GM19035 (cell line): ENCODE data around the gene TMEM258.

Source experiments
- ATAC-seq: cut with Tn5 transposase; IDR thresholded peaks from one replicate; pipeline ENCODE4 v1.9.1; 2021; ENCODE audit not compliant: unreplicated experiment

The TMEM258 gene

DNA sequence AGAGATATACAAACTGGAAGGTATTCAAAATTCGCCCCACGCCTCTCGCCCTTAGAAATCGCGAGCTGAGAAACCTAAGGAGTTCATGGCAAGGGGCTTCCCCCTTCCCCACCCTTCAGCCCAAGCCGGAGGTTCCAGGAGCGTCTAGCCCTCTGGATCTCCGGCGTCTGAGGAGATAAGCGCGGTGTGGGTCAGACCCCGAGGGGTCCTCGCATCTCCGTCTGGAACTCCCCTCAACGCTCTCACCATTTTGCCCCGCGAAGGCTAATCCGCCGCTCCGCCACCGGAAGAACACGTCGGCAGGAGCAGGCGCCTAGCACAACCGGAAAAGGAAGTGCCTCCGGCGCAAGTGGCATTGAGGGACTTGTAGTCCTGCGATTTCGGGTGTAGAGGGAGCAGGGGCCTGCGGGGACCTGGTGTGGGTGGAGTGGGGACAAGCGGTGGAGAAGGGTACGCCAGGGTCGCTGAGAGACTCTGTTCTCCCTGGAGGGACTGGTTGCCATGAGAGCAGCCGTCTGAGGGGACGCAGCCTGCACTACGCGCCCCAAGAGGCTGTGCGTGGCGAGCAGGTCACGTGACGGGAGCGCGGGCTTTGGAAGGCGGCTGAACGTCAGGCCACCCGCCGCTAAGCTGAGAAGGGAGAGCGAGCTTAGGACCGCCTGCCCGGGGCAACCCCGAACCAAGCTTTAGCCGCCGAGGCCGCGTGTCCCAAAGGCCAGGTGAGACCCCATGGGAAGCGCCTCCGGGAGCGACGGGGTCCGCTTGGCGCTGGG, at the start of gene TMEM258, which contains the start of gene FEN1:
Gene TMEM258, minus strand, starts transcription at position 290 of the 773 bp plus-strand sequence. Its CDS starts 41 bp downstream, at position 249.
Gene FEN1, plus strand, starts transcription at position 602 of the 773 bp plus-strand sequence. CDS start 2,451 bp downstream, outside the sequence.
- ATAC-seq = peak; percentile 84

DNA sequence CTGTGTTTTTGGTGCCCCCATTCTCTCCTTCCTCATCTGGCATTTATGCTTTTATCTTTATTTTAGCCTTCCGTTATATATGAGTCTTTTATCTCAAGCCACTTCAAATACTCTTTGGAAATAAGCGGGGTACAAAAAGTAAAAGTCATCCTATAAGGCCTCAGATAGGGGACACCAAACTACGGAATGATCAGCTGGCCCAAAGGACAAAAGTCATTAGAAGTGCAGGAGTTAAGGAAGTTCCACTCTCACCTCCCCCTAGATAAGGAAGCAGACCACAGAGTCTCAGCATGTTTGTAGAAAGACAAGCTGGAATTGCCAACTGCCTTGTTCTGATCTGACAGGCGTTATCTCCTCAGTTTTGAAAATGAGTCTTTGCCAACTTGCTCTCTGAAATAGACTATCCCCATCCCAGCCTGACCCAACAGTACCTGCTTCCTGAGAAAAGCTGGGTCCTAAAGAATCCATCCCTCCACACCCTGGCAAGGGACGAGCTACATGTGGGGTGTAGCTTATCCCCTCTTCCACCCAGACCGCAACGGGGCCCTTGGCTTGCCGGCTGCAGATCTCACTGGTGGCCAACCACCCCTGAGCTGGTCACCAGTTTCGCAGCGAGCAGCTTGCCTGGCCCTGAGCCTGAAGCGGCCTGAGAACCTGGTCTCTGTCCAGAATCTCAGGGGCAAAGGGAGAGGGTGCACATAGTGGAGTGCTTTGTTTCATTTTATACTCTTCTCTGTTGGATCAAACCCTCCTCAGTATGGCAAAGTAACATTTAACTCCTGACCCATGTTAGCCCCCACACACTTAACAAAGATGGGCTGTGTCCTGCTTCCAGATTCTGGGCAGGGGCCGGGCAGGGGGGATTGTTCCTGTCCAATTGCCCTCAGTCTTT, 49.5 kb upstream of the TMEM258 start:
- no peak for ATAC-seq

GRCh38 chr11:61840371-61840770, 48.0 kb upstream of the TMEM258 start:
- no peak for ATAC-seq

- ATAC-seq = no peak
Measured at GRCh38 chr11:61839742-61840141, 47.3 kb upstream of the TMEM258 start.

- ATAC-seq = no peak
Measured at GRCh38 chr11:61838921-61839320, 46.5 kb upstream of the TMEM258 start.

DNA sequence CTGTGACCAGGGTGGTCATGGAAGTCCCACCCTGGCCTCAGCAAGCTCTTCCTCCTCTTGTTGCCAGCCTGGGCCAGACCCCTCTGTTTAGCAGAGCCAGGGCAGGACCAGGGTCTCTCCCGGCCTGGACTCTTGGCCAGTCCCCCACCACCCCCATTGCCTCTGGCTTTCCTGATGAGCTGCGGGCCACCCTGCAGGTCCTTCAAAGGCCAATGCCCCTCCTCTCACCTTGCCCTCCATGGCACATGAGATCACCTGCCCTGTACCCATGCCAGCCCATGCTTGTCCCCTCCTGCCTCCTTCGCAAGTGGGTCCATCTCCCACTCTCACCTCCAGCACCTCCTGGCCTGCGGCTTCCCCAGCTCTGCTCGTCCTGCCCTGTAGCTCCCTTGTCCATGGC, 46.1 kb upstream of the TMEM258 start:
- no peak for ATAC-seq

DNA sequence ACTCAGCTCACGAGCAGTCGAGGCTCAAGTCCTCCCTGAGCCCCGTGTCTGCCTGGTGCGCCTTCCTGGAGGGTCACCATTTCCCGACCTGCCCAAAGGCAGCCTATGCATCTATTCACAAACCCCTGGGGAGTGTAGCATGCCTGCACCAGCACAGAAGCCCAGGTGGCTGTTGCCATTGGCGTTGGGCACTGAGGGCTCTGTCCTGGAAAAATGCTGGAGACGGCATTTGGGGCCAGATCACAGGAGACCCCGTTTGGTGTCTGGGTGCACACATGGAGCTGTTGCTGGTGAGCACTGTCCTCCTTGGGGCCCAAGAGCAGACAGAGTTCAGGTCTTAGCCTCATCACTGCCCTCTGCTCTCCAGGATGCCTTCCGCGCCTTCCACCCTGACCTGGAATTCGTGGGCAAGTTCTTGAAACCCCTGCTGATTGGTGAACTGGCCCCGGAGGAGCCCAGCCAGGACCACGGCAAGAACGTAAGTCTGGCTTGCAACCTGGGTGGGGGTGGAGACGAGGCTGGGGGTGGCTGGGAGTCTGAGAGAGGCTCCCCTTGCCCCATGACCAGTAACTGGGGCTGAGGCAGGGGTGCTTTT, 45.1 kb upstream of the TMEM258 start:
- no peak for ATAC-seq

DNA sequence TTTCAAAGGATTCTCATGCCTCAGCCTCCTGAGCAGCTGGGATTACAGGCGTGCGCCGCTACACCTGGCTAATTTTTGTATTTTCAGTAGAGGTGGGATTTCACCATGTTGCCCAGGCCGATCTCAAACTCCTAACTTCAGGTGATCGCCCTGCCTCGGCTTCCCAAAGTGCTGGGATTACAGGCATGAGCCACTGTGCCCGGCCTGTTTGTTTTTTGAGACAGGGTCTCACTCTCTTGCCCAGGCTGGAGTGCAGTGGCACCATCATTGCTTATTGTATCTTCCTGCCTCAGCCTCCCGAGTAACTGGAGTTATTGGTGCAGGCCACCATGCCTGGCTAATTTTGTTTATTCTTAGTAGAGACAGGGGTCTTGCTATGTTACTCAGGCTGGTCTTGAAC, 43.8 kb upstream of the TMEM258 start:
- no peak for ATAC-seq

GRCh38 chr11:61834278-61835048, 42.1 kb upstream of the TMEM258 start:
- peak; percentile 85 for ATAC-seq

- ATAC-seq = no peak
Measured at GRCh38 chr11:61833926-61834277, 41.5 kb upstream of the TMEM258 start.

DNA sequence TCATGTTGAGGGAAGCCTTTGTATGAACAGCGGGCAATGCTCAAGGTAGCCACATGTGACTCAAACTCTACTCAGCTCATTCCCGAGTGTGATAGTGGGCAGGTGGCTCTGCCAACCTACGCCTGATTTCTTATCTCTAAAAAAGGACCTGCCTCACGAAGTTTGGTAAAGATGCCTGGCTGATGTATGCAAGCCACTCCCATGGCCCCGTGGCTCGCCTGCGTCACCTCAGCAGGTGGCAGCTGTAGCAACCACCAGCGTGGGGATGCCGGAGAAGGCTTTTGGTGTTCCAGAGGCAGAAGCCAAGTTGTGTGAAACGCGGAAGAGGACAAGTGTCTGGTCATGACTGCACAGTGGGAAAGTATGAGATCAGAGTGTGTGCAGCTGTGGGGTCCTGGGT, 41.1 kb upstream of the TMEM258 start:
- no peak for ATAC-seq

- no peak for ATAC-seq
Measured at GRCh38 chr11:61832754-61833153, 40.4 kb upstream of the TMEM258 start.

GRCh38 chr11:61832207-61832606, 39.8 kb upstream of the TMEM258 start:
- no peak for ATAC-seq

DNA sequence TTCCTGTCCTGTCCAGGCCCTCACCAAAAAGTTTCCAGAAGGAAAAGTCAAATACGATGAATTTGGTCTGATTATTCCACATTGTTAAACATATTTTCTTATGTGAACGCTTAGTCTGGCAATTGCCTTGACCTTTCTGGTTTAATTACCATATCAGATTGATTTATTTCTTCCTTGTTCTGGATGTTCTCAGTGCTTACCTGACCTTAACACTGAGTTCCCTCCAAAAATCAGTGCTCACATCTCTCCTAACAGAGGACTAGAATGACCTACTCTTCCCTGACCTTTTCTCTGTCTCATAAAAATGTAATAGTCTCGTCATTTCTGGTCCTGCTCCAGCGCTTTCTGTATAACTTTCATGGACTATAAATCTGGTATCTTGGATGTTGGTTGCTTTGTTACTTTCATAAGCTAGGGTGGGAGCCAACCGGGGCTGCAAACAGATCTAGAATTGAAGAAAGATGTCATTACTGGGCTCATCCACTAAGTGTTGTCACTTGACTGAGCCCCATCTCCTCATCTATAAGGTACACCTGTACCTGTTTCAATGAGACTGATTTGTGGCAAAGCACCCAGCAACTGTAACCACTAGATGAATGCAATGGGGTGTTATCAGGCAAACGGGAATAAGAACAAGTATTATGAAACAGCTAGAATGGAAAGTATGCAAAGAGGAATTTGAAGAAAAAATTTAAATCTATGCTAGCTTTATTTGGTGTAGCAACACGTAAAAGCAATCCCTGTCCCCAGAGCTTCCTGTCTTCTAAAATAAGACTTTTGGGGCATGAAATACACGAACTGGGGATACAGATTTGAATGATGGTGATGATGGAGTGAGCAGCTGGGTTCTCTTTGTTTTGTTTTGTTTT, 38.1 kb upstream of the TMEM258 start:
- no peak for ATAC-seq

DNA sequence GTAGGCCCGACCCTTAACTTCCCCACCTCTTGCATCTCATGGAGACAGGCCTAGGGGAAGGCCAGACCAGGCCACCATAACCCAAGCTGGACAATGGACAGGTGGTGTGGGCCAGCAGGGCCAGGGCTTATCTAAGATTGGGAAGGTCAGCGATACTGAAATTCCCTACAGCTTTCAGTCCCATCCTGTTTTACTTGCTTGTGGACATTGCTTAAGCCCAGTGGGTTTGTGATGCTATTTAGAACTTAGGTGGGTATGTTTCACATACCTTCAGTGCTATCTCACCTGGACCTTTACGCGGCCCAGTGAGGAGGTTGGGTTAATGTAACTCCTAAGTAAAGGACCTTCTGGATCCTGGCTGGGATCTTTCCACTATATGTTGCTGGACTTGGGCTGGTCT, 37.4 kb upstream of the TMEM258 start:
- ATAC-seq = no peak

GRCh38 chr11:61828629-61829407, 36.4 kb upstream of the TMEM258 start:
- peak; percentile 31 for ATAC-seq

DNA sequence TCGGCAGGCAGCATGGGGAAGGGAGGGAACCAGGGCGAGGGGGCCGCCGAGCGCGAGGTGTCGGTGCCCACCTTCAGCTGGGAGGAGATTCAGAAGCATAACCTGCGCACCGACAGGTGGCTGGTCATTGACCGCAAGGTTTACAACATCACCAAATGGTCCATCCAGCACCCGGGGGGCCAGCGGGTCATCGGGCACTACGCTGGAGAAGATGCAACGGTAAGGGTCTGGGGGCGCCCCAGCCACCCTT, 35.9 kb upstream of the TMEM258 start:
- peak; percentile 9 for ATAC-seq

GRCh38 chr11:61827571-61828378, 35.4 kb upstream of the TMEM258 start, which contains the start of gene FADS2:
Gene FADS2 (plus strand): TSS chr11:61828300. CDS start chr11:61828391, 91 bp downstream.
- ATAC-seq = peak; percentile 74
